ENCODE results near the gene SMCO2.

Gene SMCO2

GRCh38 chr12:27550653-27550975 lies 104.1 kb downstream of the SMCO2 start:
- DNase-seq (ENCODE audit: low read depth in 2 of 2), result no peak

- no peak for DNase-seq (ENCODE audit: low read depth in 2 of 2)
Measured at GRCh38 chr12:27551172-27551840, 104.8 kb downstream of the SMCO2 start.

Measured in stimulated activated CD8-positive, alpha-beta memory T cell treated with anti-CD3 and anti-CD28 coated beads, Interleukin-15, amount 100 ng/mL, for 4 hours (primary cell).